IPS DF 4.7 (cell line): ENCODE data around the gene DDX59.
A peak's percentile ranks its signal among the peaks of the same experiment; 100 is the strongest.
"Not testable (repeated sequence)": the region's sequence is repeated elsewhere in the genome, so short reads cannot be mapped to it uniquely, and the experiment has no call there.

Experiments
- DNase-seq: peaks from one replicate; pipeline ENCODE4 v3.0.0-alpha.2; 2013; ENCODE audit warnings: low spot score; ENCODE audit errors: extremely low read depth

Gene DDX59

GRCh38 chr1:200630515-200630899 lies 39.2 kb downstream of the DDX59 start:
- not testable (repeated sequence) for DNase-seq

GRCh38 chr1:200629876-200630514 lies 39.7 kb downstream of the DDX59 start:
- no peak for DNase-seq

- no peak for DNase-seq
Measured at GRCh38 chr1:200628223-200628881, 41.4 kb downstream of the DDX59 start.

- DNase-seq = no peak
Measured at GRCh38 chr1:200627575-200628222, 42.0 kb downstream of the DDX59 start.

- DNase-seq = no peak
Measured at GRCh38 chr1:200626853-200627534, 42.7 kb downstream of the DDX59 start.

GRCh38 chr1:200625381-200625824 lies 44.3 kb downstream of the DDX59 start:
- no peak for DNase-seq

- DNase-seq = no peak
Measured at GRCh38 chr1:200624679-200625335, 44.9 kb downstream of the DDX59 start.

- DNase-seq = peak; percentile 56
Measured at GRCh38 chr1:200620273-200621131, 49.2 kb downstream of the DDX59 start, which contains the start of gene KIF14. TSS of gene KIF14 (minus strand) at chr1:200620751. CDS start at chr1:200618723, 2,028 bp downstream.

- DNase-seq = no peak
Measured at GRCh38 chr1:200619894-200620272, 49.8 kb downstream of the DDX59 start.

- no peak for DNase-seq
Measured at GRCh38 chr1:200610846-200611245, 58.9 kb downstream of the DDX59 start.

- no peak for DNase-seq
Measured at GRCh38 chr1:200602632-200603031, 67.1 kb downstream of the DDX59 start.
